Amniotic stem cell (primary cell): Measurements from ENCODE around the gene CCDC177.

Experiments used
- DNase-seq: peaks from one replicate; lab custom pipeline; 2025; lab: John Stamatoyannopoulos, UW

The CCDC177 gene

GRCh38 chr14:69574263-69574953 is at the start of gene CCDC177:
Gene CCDC177, minus strand, starts transcription at chr14:69574871. Its CDS starts 1,249 bp downstream, at chr14:69573622.
- no peak for DNase-seq

GRCh38 chr14:69624136-69624535 is 49.5 kb upstream of the CCDC177 start:
- DNase-seq = no peak

DNA sequence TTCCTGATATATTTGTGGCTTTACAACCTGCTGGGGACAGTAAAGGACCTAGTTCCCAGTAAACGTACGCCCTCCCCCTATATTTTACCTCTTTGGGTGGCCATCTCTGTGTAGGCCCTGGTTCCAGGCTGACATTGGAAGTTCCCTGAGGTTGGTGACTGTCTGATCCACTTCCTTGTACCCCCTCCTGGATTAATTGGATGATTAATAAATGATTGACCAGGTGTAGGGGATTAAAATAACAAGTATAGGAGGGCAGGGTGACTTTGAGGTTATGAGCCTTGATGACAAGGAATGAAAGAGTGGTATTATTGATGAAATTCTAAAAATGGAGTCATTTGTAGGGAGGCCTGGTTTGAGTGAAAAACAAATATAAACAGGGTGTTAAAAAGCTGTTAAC is 46.3 kb upstream of the CCDC177 start:
- no peak for DNase-seq

DNA sequence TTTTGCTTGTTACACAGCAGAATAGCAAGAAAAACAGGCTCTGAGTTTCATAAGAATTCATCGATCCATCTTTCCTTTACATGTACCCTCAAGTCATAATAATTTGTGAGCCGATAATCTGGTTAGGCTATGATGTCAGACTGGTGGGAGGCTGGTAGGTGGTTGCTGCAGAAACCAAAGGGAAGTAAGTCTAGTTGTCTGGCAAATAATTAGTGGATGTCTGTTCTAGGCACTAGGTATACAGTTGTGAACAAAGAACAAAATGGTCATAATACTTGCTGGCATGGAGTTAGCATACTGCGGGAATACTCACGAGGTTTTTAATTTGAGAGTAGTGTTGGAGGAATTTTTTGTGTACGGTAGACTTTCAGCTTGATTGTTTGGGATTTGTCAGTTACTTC is 45.5 kb upstream of the CCDC177 start:
- no peak for DNase-seq

DNA sequence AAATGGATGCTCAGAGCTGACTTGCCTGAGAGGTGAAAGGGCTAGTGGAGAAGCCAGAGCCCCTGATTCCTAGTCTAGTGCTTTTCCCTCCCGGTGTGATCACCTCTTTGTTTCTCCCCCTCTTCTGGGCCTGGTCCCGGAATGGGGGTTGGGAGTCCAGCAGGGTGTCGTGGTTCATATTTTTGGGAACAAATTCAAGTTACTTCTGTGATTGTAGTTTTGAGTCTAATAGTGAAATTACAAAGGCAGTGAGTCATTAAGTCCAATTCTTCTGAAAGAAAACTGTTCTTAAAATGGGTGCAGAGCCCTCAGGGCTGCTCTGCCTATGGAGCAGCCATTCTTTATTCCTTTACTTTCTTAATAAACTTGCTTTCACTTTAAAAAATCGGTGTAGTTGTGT is 44.3 kb upstream of the CCDC177 start:
- DNase-seq = no peak

- DNase-seq = no peak
Measured at GRCh38 chr14:69617796-69618195, 43.1 kb upstream of the CCDC177 start.

DNA sequence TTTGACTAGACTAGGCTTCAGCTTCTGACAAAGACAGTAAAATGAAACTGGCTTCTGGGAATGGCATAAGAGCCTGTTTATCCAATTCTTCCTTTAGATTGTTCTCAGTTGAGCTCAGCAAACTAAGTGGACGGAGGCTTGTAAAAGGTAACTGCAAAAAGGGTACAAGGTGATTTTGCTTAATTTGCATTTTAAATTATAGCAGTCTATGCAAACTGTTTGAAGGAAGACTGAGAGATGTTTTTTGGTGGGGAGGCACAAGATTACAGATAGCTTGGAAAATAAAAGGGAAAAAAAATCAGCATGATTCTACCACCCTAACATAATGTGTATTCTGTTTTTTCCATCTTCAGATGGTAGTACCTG is 41.7 kb upstream of the CCDC177 start:
- DNase-seq = no peak

DNA sequence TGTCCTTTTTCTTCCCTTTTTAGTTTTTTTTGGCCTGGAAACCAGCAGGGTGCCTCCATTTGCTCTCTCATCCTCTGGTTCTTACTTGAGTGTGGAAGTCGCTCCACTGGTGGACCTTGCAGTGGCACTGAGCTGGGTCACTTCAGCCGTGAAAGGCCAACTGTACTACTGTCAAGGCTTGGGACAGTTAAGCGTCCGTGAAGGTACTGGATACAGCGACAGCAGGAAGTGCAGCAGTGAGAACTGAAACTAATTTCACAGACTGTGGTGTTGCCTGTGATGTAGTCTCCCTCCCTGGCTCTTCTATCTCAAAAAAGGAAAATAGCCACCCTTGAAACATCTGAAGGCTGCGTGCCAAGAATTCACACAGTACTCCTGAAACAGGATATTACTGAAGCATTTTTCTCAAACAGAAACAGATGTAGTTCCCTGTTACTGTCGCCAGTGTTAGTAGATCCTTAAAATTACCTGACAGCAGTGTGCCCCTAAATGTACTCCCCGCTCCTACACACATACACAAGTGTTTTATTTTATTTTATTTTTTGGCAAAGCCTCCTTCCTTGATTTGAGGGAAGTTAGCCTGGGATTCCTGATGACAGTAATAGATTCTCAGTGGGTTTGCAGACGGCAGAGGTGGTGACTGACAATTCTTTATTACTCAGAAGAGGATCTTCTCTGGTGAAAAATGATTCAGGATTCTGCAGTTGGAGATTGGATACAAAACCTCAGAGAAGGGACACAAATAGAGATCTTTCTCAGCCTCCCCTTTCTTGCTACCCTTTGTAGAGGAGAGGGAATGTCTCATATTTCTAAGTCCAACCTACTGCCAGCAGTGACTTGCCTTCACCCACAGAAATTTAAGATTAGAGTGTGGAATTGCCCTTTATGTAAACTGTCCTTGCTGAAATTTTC is 41.1 kb upstream of the CCDC177 start:
- peak; percentile 59 for DNase-seq

DNA sequence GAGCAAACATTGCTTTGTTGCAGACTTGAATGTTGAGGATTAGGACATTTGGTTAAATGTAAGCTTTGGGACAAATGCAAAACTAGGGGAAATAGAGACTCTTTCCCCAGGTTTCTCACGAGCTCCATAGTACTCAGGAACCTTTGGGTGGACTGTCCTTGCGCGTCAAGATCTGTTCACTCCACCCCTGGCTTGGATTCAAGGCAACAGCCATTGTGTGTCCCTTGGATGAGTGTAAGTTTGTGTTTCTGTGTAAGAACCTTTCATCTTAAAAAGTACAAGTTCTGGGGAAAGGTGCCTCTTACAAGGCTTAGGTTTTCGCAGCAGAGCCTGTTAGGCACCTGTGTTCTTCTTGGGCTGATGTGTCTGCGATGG is 40.4 kb upstream of the CCDC177 start:
- no peak for DNase-seq

GRCh38 chr14:69614592-69614991 is 39.9 kb upstream of the CCDC177 start:
- DNase-seq = no peak

- DNase-seq = no peak
Measured at GRCh38 chr14:69613312-69614073, 38.8 kb upstream of the CCDC177 start.

DNA sequence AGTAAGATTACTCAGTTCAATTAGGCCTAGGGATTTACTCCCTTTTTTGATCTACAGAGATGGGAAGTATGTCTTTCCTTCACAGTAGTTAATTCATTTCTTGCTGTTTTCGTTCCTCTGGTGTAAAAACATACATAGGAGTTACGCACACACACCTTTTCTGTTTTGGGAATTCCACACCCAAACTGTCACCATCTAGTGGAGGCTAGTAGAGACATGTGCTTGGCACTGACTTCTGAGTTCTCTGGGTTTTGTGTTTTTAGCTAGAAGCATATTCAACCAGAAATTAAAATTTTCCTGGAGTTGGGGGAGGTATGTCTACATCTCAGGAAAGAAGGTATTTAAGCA is 38.1 kb upstream of the CCDC177 start:
- no peak for DNase-seq

GRCh38 chr14:69612014-69612782 is 37.5 kb upstream of the CCDC177 start:
- DNase-seq = no peak

DNA sequence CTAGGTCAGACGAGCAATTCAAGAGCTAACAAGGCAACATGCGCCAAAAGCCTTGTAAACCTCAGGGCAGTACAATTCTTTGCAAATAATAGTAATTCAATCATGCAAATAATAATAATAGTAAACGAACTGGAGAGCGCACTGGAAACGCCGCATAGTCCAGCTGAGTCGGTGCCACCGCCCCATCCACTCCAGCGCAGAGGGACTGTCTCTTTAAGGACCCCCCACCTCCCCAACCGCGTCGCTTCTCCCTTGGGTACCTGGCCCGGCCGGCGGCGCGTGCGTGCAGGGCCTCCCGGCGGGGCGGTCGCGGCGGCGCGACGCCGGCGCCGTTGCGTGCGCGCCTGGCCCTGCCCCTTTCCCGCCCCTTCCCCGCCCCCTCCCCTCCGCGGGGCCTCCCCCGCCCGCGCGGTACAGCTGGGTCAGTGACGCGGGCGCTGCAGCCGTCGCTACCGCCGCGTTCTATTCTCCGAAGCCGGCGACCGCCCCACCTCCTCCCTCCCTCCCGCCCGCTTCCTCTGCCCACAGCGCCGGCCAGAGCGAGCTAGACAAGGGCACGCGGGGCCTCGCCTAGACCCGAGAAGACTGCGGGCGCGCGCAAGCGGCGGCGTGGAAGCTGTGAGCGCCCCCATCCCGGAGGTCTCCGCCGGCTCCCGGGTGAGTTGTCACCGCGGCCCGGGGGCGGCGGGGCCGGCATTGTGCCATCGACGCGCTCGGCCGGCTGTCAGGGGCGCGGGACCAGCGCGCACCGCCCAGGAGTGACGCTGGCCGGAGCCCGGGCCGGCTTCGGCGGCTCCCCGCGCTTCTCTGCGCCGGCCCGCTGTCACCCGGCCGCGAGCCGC is 36.7 kb upstream of the CCDC177 start, which contains the start of gene SUSD6:
SUSD6 (plus strand) TSS at position 425 of the 842 bp plus-strand sequence. CDS start 46,997 bp downstream, outside the sequence.
- DNase-seq = peak; percentile 73

- no peak for DNase-seq
Measured at GRCh38 chr14:69610874-69611171, 36.2 kb upstream of the CCDC177 start.

DNA sequence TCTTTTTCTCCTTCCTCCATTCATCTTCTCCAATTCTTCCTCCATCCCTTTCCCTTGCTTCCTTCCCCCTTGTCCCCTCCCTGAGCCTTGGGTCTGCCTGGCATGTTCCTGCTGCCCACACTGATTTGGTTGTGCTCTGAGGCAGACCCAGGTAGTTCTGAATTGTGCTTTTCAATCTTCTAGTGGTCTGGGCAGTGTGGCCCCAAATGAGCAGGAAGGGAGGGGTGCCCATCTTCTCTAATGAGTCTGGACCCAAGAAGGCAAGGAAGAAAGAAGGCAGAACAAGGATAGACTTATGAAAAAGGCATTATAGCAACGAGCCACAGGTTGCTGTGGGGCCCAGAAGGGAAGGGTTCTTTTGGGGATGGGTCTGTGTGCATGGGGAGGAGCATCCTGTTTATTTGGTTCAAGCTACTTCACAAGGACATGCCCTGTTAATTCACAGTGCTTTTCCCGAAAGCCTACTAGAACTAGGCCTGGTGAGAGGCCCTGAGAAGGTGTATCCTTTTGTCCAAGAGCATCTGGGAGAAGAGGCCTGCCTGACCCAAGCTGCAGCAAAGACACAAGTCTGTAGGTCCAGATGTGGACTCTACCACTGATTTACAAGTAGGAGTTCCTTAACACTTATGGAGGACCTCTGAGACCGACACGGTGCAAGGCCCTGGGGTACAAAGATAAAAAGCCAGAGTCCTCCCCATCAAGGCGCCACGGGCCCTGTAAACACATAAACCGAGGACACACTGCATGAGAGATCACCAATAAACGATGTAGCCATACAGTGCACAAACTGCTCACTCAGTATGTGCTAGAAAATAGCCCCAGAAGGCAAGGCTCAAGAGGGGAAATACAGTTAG is 35.6 kb upstream of the CCDC177 start:
- DNase-seq = no peak

DNA sequence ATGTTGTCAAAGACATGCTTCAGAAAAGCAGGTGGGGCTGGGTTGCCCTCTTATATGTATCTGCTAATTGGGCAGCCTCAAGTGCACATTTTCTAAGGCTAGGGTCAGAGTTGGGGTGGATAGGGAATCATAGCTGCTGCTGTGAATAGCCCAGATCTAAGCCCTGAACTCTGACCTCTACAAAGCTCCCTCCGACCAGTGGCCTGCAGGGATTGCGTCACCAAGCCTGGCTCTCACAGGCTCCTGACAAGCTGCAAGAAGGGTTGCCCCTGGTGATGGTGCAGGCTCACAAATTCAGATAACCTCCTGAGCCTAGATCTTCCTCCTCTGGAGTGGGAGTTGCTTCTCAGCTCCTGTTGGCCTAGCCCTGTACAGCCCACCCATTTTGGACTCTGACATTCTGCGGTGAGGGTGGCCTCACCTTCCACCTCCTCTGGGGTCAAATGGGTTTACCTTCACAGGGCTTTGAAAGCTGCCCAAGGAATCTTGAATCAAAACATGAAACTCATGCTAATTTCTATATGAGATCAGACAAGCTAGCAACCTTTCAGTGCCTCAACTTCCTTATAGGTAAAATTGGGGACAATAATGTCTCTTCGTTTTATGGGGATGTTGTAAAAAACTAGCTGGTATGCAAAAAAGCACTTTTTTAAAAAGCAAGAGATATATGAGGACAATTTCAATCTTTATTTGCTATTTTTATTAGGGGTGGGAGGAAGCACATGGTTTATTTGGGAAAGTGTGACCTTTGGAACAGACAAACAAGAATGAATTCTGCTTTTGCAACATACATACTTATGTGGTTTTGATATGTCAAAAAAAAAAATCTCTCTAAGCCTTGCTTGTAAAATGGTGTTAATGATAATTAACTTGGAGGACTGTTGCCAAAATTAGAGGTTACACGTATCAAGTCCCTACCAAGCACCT is 31.9 kb upstream of the CCDC177 start:
- no peak for DNase-seq

GRCh38 chr14:69605738-69606137 is 31.1 kb upstream of the CCDC177 start:
- DNase-seq = no peak

DNA sequence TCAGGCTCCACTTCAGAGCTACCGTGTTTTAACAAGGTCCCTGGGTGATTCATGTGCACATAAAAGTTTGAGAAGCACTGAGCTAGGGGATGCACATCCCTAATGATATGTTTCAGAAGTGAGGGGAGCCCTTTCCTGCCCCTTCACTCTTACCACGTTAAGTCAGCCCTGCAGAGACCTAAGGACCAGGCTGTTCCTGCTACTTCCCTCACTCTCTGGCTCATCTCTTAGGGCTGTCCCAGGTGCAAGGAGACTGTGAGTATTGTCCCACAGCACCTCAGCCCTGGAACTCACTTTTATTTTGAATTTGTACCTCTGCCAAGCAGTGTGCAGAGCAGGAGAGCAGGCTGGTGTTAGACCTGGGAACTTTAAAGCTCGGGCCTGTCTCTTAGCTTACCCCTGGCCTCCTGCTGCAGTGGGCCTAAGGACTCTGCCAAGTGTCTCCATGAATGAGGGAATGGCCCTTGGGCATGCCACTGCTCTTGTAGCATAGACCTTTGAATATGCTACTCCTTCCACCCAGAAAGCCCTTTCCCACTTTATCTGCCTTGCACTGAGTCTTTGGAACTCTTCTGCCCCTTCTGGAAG is 25.7 kb upstream of the CCDC177 start:
- DNase-seq = no peak
